B cell (primary cell): ENCODE results near the gene CUL9. TPM values are rescaled to one million over a fixed set of nuclear protein-coding genes. Genes with fewer than 3 reads are reported as not detected.

Experiments used
- ATAC-seq: fragments of 200-7000 bp; cut with Tn5 transposase; one replicate; pipeline ENCODE4 v1.10.0; 2021; ENCODE audit warnings: low read depth, mild to moderate bottlenecking, moderate number of reproducible peaks, moderate library complexity
- CTCF ChIA-PET: fragments of 350-600 bp; sonication (Branson Sonifier 250); formaldehyde crosslinking; loops from one replicate; lab custom pipeline; 2021; ENCODE audit warnings: antibody characterized with exemption, inconsistent platforms; lab: Charles Lee
- POLR2A ChIA-PET: fragments of 350-600 bp; sonication (Branson Sonifier 250); formaldehyde crosslinking; loops from one replicate; lab custom pipeline; 2021; ENCODE audit warnings: antibody characterized with exemption; lab: Charles Lee
- DNase-seq: peaks from one replicate; pipeline ENCODE4 v3.0.0; 2013
- H2AFZ ChIP-seq: 2 replicates; pipeline ENCODE4 v1.6.1; 2012; ENCODE audit warnings: mild to moderate bottlenecking, low read depth, low read length; ENCODE audit not compliant: insufficient read depth, poor library complexity, severe bottlenecking
- H3K27ac ChIP-seq, 2 donors: 1 replicate in 1 of 2; 2 replicates in 1 of 2; pipeline ENCODE4 v1.5.1; 2012 to 2013; ENCODE audit warnings: low read length in 2 of 2, mild to moderate bottlenecking in 2 of 2, moderate library complexity in 1 of 2
- H3K27me3 ChIP-seq, 4 experiments: fragments of 200-600 bp in 1 of 4; sonication (generic) in 1 of 4; replicated peaks in 1 of 4; 1 replicate in 2 of 4; 2 replicates in 2 of 4; pipeline versions ENCODE4 v1.6.1 to v1.7.0; 2013 to 2016; ENCODE audit warnings: low read length in 3 of 4, mild to moderate bottlenecking in 2 of 4, mixed read lengths in 1 of 4, moderate library complexity in 1 of 4; ENCODE audit not compliant: insufficient read depth in 4 of 4, control insufficient read depth in 3 of 4; ENCODE audit errors: control extremely low read depth in 1 of 4
- H3K36me3 ChIP-seq, 2 experiments: replicated peaks in 1 of 2; 1 replicate in 1 of 2; 2 replicates in 1 of 2; pipeline versions ENCODE4 v1.6.1 to v1.7.1; 2013; ENCODE audit warnings: low read length in 1 of 2; ENCODE audit not compliant: insufficient read depth in 2 of 2, control insufficient read depth in 1 of 2; ENCODE audit errors: control extremely low read depth in 1 of 2, extremely low read depth in 1 of 2
- H3K4me1 ChIP-seq, 2 donors: fragments of 200-600 bp in 1 of 2; sonication (generic) in 1 of 2; 1 replicate in 1 of 2; 2 replicates in 1 of 2; pipeline versions ENCODE4 v1.5.1 to v1.6.1; 2013 to 2017; ENCODE audit warnings: low read length in 2 of 2; ENCODE audit not compliant: control insufficient read depth in 2 of 2, insufficient read depth in 2 of 2
- H3K4me2 ChIP-seq: replicated peaks from 2 replicates; pipeline ENCODE3; 2012; ENCODE audit warnings: mild to moderate bottlenecking, low read depth, low read length; ENCODE audit not compliant: poor library complexity, severe bottlenecking
- H3K4me3 ChIP-seq, 5 experiments: fragments of 200-600 bp in 1 of 5; sonication (generic) in 1 of 5; 1 replicate in 3 of 5; 2 replicates in 2 of 5; pipeline versions ENCODE4 v1.5.1 to v1.7.0; 2011 to 2016; ENCODE audit warnings: low read length in 4 of 5, mild to moderate bottlenecking in 4 of 5, low read depth in 2 of 5, control low read depth in 1 of 5, moderate library complexity in 1 of 5; ENCODE audit not compliant: insufficient read depth in 1 of 5; ENCODE audit errors: control extremely low read depth in 1 of 5, extremely low read depth in 1 of 5
- H3K79me2 ChIP-seq: fragments of 200-600 bp; sonication (generic); one replicate; pipeline ENCODE4 v1.6.0; 2016; ENCODE audit warnings: low read length; ENCODE audit not compliant: control insufficient read depth, insufficient read depth
- H3K9ac ChIP-seq: fragments of 200-600 bp; sonication (generic); 2 replicates; pipeline ENCODE4 v1.6.1; 2017; ENCODE audit warnings: mild to moderate bottlenecking, low read length, moderate library complexity
- H3K9me3 ChIP-seq, 3 donors: one replicate each; pipeline versions ENCODE4 v1.6.1 to v1.7.1; 2013; ENCODE audit warnings: low read length in 2 of 3; ENCODE audit not compliant: control insufficient read depth in 2 of 3, insufficient read depth in 1 of 3; ENCODE audit errors: control extremely low read depth in 1 of 3
- H4K20me1 ChIP-seq: 2 replicates; pipeline ENCODE4 v1.6.0; 2012; ENCODE audit warnings: mild to moderate bottlenecking, low read length; ENCODE audit not compliant: insufficient read depth, control insufficient read depth, poor library complexity, severe bottlenecking
- H3K27ac Mint-ChIP-seq: one replicate; pipeline ENCODE4 v1.8.0; 2021; ENCODE audit warnings: mixed read lengths
- H3K27me3 Mint-ChIP-seq: one replicate; pipeline ENCODE4 v1.8.0; 2021; ENCODE audit warnings: mixed read lengths
- H3K4me1 Mint-ChIP-seq: one replicate; pipeline ENCODE4 v1.8.0; 2021; ENCODE audit warnings: mixed read lengths
- H3K4me3 Mint-ChIP-seq: one replicate; pipeline ENCODE4 v1.8.0; 2021; ENCODE audit warnings: mixed read lengths
- H3K9me3 Mint-ChIP-seq: one replicate; pipeline ENCODE4 v1.8.0; 2022; ENCODE audit warnings: mixed read lengths; ENCODE audit not compliant: insufficient read depth
- EZH2 ChIP-seq: IDR thresholded peaks from 2 replicates; pipeline ENCODE4 v1.6.1; 2012; ENCODE audit warnings: borderline replicate concordance, low read depth, mild to moderate bottlenecking, moderate library complexity, low read length; ENCODE audit not compliant: insufficient read depth, poor library complexity, severe bottlenecking
- WGBS: methylation state at CpG from one replicate; pipeline ENCODE4 v1.1.5; 2013; ENCODE audit warnings: missing lambda C conversion rate; ENCODE audit not compliant: insufficient coverage; 5-methylcytosine and 5-hydroxymethylcytosine counted together
- intact Hi-C: fragments of 100-400 bp; cut with micrococcal nuclease; formaldehyde crosslinking; loops from one replicate; pipeline ENCODE4 v1.10.0; 2022
- polyA plus RNA-seq: library from polyadenylated mRNA; depleted of rRNA; stranded (reverse); fragments of >200 nt; gene quantifications from 2 replicates; pipeline ENCODE4 v1.2.3, GENCODE V29; 2012
- total RNA-seq, 2 donors: library from RNA; stranded (reverse); fragments of 120-200 nt in 1 of 2; gene quantifications; 1 replicate in 1 of 2; 2 replicates in 1 of 2; pipeline versions ENCODE4 v1.2.3 to v1.2.4, GENCODE V29; 2013 to 2022
- TF ChIP-seq, protein P1 (sequence below): fragments of 200-600 bp; IDR thresholded peaks from one replicate; pipeline ENCODE4 v1.8.0; 2022; ENCODE audit warnings: antibody characterized with exemption, mild to moderate bottlenecking

The CUL9 gene
- total and polyA plus RNA-seq, 2 donors (not counting 1 experiment from before 2014, with no cell fraction given): 98.0 to 110 TPM

DNA sequence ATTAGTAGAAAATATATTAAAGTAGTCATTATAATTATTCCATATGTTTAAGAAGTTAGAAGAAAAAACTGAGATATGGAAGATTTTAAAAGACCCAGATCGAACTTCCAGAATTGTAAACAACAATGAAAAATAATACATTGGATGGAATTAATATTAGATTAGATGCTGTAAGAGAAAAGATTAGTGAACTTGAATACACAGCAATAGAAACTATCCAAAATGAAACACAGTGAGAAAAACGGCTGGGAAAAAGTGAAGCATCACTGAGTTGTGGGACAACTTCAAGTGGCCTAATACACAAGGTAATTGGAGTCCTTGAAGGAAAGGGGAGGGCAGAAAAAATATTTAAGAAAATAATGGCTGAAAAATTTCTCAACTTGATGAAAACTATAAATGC lies 57.1 kb downstream of the CUL9 start:
- Histone ChIP-seq H3K79me2 (no peaks in the 10 kb centered on the region), H4K20me1 (no peaks in the 10 kb centered on the region), H3K4me3 (no peak overlapping the region), H3K4me1 (peaks cover 0 to 8% of the 10 kb centered on the region in 2 donors), H3K27me3 (peaks cover 0 to 43% (median 26%) of the 10 kb centered on the region in 4 experiments), H3K36me3 (no peaks in the 10 kb centered on the region), H3K9ac (no peak overlapping the region), H2AFZ (no peak overlapping the region), H3K4me2 (no peak overlapping the region), H3K27ac (no peak overlapping the region), H3K9me3 (peaks cover 0 to 11% (median 2%) of the 10 kb centered on the region in 3 donors)
- ATAC-seq (no peak), DNase-seq (no peak)
- TF ChIP-seq, protein P1, sequence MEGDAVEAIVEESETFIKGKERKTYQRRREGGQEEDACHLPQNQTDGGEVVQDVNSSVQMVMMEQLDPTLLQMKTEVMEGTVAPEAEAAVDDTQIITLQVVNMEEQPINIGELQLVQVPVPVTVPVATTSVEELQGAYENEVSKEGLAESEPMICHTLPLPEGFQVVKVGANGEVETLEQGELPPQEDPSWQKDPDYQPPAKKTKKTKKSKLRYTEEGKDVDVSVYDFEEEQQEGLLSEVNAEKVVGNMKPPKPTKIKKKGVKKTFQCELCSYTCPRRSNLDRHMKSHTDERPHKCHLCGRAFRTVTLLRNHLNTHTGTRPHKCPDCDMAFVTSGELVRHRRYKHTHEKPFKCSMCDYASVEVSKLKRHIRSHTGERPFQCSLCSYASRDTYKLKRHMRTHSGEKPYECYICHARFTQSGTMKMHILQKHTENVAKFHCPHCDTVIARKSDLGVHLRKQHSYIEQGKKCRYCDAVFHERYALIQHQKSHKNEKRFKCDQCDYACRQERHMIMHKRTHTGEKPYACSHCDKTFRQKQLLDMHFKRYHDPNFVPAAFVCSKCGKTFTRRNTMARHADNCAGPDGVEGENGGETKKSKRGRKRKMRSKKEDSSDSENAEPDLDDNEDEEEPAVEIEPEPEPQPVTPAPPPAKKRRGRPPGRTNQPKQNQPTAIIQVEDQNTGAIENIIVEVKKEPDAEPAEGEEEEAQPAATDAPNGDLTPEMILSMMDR: no peak
- no peak for TF ChIP-seq EZH2
- Mint-ChIP-seq H3K9me3 (peaks cover 4% of the 10 kb centered on the region), H3K27me3 (peaks cover 36% of the 10 kb centered on the region), H3K27ac (no peak overlapping the region), H3K4me1 (no peaks in the 10 kb centered on the region), H3K4me3 (no peak overlapping the region)
- POLR2A ChIA-PET: no interaction called here
- CTCF ChIA-PET: interaction anchor here (1.2 to 1.7 kb wide), 2 partner anchors 10 to 165 kb away, joined by 3 to 13 read pairs; partner anchors contain the start of gene DNPH1
- intact Hi-C loops: no loop called here
- WGBS: no CpG with 5 or more reads among the region's 2 CpGs

GRCh38 chr6:43240950-43241349 lies 59.0 kb downstream of the CUL9 start:
- no peaks in the 10 kb centered on the region for H3K36me3 ChIP-seq
- H3K27ac ChIP-seq: no peak overlapping the region
- no peak for TF ChIP-seq EZH2
- TF ChIP-seq, protein P1: no peak
- ATAC-seq (no peak), DNase-seq (no peak)
- no peak overlapping the region for H3K4me2 ChIP-seq
- H2AFZ ChIP-seq: no peak overlapping the region
- 40% methylated on average over 1 of the region's 1 CpG for WGBS
- H3K27ac Mint-ChIP-seq: no peak overlapping the region
- H3K79me2 ChIP-seq: no peaks in the 10 kb centered on the region
- H3K4me3 ChIP-seq: no peak overlapping the region
- peaks cover 0 to 10% of the 10 kb centered on the region in 2 donors for H3K4me1 ChIP-seq
- H3K9me3 ChIP-seq: peaks cover 0 to 11% (median 2%) of the 10 kb centered on the region in 3 donors
- no peak overlapping the region for H3K9ac ChIP-seq
- intact Hi-C loops: no loop called here
- H4K20me1 ChIP-seq: no peaks in the 10 kb centered on the region
- H3K4me3 Mint-ChIP-seq: no peak overlapping the region
- CTCF ChIA-PET: interaction anchor here (0.6 to 1.1 kb wide), 2 partner anchors 12 to 16 kb away, joined by 3 to 4 read pairs; partner anchors contain the start of gene DNPH1
- POLR2A ChIA-PET: interaction anchor here (0.6 kb wide), 1 partner anchor 216 kb away, joined by 4 read pairs; no protein-coding TSS in a partner anchor
- peaks cover 0 to 62% (median 37%) of the 10 kb centered on the region in 4 experiments for H3K27me3 ChIP-seq
- H3K27me3 Mint-ChIP-seq: peaks cover 36% of the 10 kb centered on the region
- no peaks in the 10 kb centered on the region for H3K4me1 Mint-ChIP-seq
- peaks cover 4% of the 10 kb centered on the region for H3K9me3 Mint-ChIP-seq
